ENCODE results near the gene HOXA3.

Gene HOXA3

GRCh38 chr7:27091941-27092818 is 60.2 kb downstream of the HOXA3 start:
- no peak for DNase-seq (ENCODE audit: low read depth in 2 of 2)

- no peak for DNase-seq (ENCODE audit: low read depth in 2 of 2)
These were observed 61.3 kb downstream of the HOXA3 start for GRCh38 chr7:27091105-27091504.

- no peak for DNase-seq (ENCODE audit: low read depth in 2 of 2)
These were observed 64.1 kb downstream of the HOXA3 start for GRCh38 chr7:27088002-27088922.

GRCh38 chr7:27083646-27084045 is 68.7 kb downstream of the HOXA3 start:
- no peak for DNase-seq (ENCODE audit: low read depth in 2 of 2)

GRCh38 chr7:27082171-27082570 is 70.2 kb downstream of the HOXA3 start:
- no peak for DNase-seq (ENCODE audit: low read depth in 2 of 2)

GRCh38 chr7:27080844-27081436 is 71.4 kb downstream of the HOXA3 start:
- no peak for DNase-seq (ENCODE audit: low read depth in 2 of 2)

- DNase-seq (ENCODE audit: low read depth in 2 of 2): no peak
These were observed 73.0 kb downstream of the HOXA3 start for GRCh38 chr7:27079234-27079975.

GRCh38 chr7:27078616-27079233 is 73.7 kb downstream of the HOXA3 start:
- no peak for DNase-seq (ENCODE audit: low read depth in 2 of 2)

GRCh38 chr7:27073076-27073475 is 79.3 kb downstream of the HOXA3 start:
- no peak for DNase-seq (ENCODE audit: low read depth in 2 of 2)

GRCh38 chr7:27071622-27072390 is 80.6 kb downstream of the HOXA3 start:
- DNase-seq (ENCODE audit: low read depth in 2 of 2): no peak

GRCh38 chr7:27068259-27068658 is 84.1 kb downstream of the HOXA3 start:
- no peak for DNase-seq (ENCODE audit: low read depth in 2 of 2)

GRCh38 chr7:27066148-27066547 is 86.2 kb downstream of the HOXA3 start:
- DNase-seq (ENCODE audit: low read depth in 2 of 2): no peak

- DNase-seq (ENCODE audit: low read depth in 2 of 2): no peak
These were observed 86.7 kb downstream of the HOXA3 start for GRCh38 chr7:27065709-27066108.

GRCh38 chr7:27064661-27065060 is 87.7 kb downstream of the HOXA3 start:
- DNase-seq (ENCODE audit: low read depth in 2 of 2): no peak

- no peak for DNase-seq (ENCODE audit: low read depth in 2 of 2)
These were observed 88.2 kb downstream of the HOXA3 start for GRCh38 chr7:27064159-27064558.

GRCh38 chr7:27062946-27063345 is 89.4 kb downstream of the HOXA3 start:
- no peak for DNase-seq (ENCODE audit: low read depth in 2 of 2)

All from stimulated activated CD4-positive, alpha-beta T cell treated with anti-CD3 and anti-CD28 coated beads, Interleukin-12 subunit alpha, Interleukin-12 subunit beta, amount 100 ng/mL, for 24 hours (primary cell).